Fibroblast of mammary gland (primary cell): Measurements from ENCODE around the gene LITAFD.
"Not testable (repeated sequence)": the region's sequence is repeated elsewhere in the genome, so short reads cannot be mapped to it uniquely, and the experiment has no call there.

Source experiments
- DNase-seq: peaks from one replicate; pipeline ENCODE4 v3.0.0-alpha.2; 2010; ENCODE audit warnings: low read depth
- H3K4me3 ChIP-seq: 2 replicates; pipeline ENCODE4 v1.5.1; 2011; ENCODE audit warnings: low read depth, mild to moderate bottlenecking, low read length, moderate library complexity; ENCODE audit not compliant: control insufficient read depth
- CTCF ChIP-seq: conservative IDR thresholded peaks from 2 replicates; pipeline ENCODE4 v1.5.1; 2011; ENCODE audit warnings: low read depth, low read length, inconsistent platforms; ENCODE audit not compliant: control insufficient read depth, insufficient read depth

Gene LITAFD

DNA sequence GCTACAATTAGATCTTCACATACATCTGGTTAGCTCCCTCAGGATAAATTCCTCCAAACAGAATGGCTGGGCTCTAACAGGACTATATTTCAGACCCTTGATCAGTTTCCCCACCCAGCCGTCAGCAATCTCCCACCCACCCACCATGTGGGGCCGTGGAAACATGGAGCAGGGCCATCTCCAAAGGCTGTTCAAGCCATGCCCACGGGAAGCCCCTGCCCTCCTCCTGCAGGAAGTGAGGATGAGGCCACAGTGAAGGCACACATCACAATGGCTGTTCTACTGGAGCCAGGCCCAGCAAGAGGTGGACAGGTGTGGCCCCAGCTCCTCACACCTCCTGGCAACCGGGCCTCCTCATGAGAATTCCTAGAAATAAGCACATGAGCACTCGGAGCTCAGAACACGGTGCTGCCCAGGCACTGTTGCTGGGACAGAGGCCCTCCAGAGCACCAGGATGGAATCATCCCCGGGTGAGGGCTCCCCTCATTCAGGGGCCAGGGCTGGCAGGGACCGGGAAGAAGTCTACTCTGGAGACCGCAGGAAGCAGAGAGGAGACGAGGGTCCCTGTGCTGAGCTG is at the start of gene LITAFD:
Gene LITAFD, plus strand, starts transcription at position 311 of the 577 bp plus-strand sequence. CDS start 2,005 bp downstream, outside the sequence.
- TF ChIP-seq CTCF, result no peak
- no peak within 1 kb of the TSS for H3K4me3 ChIP-seq
- no peak for DNase-seq

DNA sequence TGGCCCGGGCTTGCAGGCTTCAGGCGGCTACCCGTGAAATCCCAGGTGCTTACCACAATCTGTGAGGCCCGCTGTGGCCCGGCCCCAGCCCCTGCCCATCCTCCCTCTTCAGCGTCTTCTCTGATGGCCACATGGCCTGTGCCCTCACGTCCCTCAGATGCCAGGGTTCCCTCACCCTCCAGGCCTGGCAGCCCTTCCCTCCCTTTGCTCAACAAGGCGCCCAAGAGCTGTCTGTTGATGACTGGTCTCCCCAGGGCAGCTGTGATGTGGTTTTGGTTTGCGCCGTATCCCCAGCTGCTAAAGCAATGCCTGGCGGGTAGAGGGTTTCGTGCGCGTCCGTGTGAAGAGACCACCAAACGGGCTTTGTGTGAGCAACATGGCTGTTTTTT is 49.4 kb upstream of the LITAFD start:
- no peak for DNase-seq
- TF ChIP-seq CTCF, result no peak
- H3K4me3 ChIP-seq, result no peak overlapping the region

DNA sequence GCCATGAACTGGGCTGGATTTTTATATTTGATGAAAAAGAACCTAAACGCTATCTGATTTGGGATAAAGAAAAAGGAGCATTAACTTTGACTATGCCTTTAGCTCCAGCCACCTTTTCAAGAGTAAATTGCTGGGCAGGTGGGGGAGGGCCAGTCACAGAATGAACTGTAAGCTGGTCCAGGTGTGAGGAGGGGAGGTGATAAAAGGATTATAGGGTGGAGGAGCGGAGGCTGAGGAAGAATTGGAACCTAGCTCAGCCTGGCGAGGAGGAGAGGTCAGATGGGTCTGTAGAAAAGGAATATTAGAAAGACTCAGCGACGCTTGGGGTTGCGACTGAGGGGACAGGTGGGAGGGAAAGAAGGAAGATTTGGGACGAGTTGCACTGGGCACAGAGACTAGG is 45.4 kb upstream of the LITAFD start:
- DNase-seq, H3K4me3 ChIP-seq: not testable (repeated sequence)

DNA sequence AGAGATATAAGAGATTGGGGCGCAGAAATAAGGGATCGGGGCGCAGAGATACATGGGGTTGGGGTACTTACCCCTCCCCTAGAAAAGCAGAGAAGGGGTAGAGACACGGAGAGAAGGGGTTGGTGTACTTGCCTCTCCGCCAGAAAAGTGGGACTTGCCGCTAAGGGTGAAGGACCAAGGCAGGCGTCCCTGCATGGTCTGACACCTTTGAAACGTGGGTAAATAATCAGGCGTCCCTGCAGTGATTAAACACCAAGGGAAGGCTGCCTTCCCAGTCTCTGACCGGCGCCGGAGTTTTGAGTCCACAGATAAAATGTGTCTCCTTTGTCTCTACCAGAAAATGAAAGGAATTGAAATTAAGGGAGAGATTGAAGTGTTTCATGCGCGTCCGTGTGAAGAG is 44.6 kb upstream of the LITAFD start:
- DNase-seq, H3K4me3 ChIP-seq: not testable (repeated sequence)

DNA sequence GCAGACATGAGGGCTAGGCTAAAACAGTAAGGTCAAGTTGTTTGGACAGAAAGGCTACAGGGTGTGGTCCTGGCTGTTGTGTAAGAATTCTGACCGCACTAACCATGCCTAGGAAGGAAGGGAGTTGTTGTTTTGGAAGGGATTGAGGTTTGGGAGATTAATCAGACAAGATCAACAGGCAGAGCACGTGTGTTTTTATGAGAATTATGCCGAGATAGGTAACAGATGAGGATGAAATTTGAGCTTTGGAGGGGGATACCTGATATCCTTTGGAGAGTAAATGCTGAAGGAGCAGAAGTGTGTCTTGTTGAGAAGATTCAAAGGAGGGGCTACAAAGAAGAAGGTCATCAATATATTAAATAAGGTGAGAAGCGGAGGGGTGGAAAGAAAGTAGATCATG is 40.1 kb upstream of the LITAFD start:
- H3K4me3 ChIP-seq, result not testable (repeated sequence)
- DNase-seq, result peak; percentile 70

- H3K4me3 ChIP-seq, DNase-seq: not testable (repeated sequence)
Measured at GRCh38 chr16:8843296-8843695, 38.9 kb upstream of the LITAFD start.

DNA sequence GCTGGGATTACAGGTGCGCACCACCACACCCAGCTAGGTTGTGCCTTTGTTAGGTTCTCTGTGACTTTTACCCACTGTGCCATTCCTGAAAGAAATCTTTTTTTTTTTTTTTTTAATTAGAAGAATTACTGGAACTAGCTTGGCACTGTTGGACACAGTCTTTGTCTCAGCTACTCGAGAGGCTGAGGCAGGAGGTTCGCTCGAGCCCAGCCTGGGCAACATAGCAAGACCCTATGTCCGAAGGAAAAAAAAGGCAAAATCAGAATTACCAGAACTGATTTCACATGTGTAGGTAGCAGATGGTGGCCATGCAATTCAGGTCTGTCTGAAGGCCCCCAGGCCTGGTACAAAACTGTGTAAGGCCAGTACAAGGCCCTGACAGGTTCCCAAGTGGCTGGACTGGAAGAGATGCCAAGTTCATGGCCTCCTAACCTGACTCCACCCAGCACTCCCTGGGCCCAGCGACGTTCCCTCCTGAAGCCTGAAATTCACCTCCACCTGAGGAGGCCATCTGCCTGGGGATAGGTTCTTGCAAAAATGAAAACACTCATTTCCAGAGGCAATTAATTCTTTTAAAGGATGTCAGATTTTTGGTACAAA is 36.4 kb upstream of the LITAFD start:
- no peak for DNase-seq
- no peak for TF ChIP-seq CTCF
- H3K4me3 ChIP-seq, result no peak overlapping the region

DNA sequence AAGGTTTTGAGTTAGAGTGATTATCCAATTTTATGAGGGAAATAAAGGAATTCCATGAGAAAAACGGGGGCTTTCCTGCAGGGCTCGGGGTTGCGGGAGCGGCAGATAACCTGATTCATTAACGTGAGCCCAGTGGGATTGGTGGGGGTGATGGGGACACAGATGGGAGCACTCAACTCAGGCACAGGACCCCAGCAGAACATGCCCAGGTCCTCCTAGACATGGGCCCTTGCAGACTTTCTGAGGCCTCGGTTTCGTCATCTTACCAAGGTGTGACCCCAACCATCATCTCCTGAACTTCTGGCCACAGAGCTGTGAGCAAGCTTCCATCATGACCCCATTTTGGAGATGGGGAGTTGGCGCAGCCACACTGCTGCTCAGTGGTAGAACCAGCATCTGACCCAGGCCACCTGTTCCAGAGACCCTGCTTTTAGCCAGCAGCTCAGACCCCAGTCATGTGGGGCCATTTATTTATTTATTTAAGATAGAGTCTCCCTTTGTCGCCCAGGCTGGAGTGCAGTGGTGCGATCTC is 35.7 kb upstream of the LITAFD start:
- TF ChIP-seq CTCF, result no peak
- H3K4me3 ChIP-seq, result no peak overlapping the region
- no peak for DNase-seq

DNA sequence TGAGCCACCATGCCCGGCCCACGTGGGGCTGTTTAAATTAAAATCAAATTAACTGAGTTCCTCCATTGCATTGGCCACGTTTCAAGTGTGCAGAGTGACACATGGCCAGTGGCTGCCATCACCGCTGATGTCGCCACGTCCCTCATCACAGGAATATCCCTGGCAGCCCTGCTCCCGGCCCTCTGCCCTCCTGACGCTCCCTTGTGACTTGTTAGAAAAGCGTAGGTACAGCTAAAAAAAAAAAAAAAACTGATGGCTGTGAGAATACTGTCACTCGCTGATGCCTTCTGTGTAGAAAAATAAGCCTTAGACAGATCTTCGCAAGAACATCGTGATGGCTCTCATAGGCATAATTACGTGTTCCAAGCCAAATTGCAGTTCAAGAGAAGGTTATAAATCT is 35.0 kb upstream of the LITAFD start:
- no peak for DNase-seq
- TF ChIP-seq CTCF, result no peak
- no peak overlapping the region for H3K4me3 ChIP-seq
